DOHH2 (cell line): ENCODE results near the gene MEP1A.

Experiments used
- H3F3A ChIP-seq: fragments of 200-600 bp; sonication (generic), shearing (Covaris generic); 2 replicates; pipeline ENCODE4 v1.6.0; 2016; ENCODE audit warnings: antibody characterized with exemption, mild to moderate bottlenecking; ENCODE audit not compliant: control insufficient read depth, insufficient read depth
- H3K27ac ChIP-seq: fragments of 200-600 bp; sonication (generic); 2 replicates; pipeline ENCODE4 v1.5.1; 2014; ENCODE audit warnings: low read depth, mild to moderate bottlenecking, low read length, moderate library complexity
- H3K27me3 ChIP-seq: fragments of 200-600 bp; sonication (generic); 2 replicates; pipeline ENCODE4 v1.6.1; 2014; ENCODE audit warnings: mild to moderate bottlenecking, low read length, mixed read lengths; ENCODE audit not compliant: control insufficient read depth
- H3K36me3 ChIP-seq: fragments of 200-600 bp; sonication (generic); 2 replicates; pipeline ENCODE4 v1.6.1; 2014; ENCODE audit warnings: mild to moderate bottlenecking, low read length, moderate library complexity, mixed read lengths; ENCODE audit not compliant: control insufficient read depth
- H3K4me1 ChIP-seq: fragments of 200-600 bp; sonication (generic); 2 replicates; pipeline ENCODE4 v1.6.1; 2014; ENCODE audit warnings: mild to moderate bottlenecking, low read length, mixed read lengths; ENCODE audit not compliant: control insufficient read depth
- H3K4me2 ChIP-seq: fragments of 200-600 bp; sonication (generic); 2 replicates; pipeline ENCODE4 v1.6.0; 2014; ENCODE audit warnings: mild to moderate bottlenecking, low read length, moderate library complexity
- H3K4me3 ChIP-seq: fragments of 200-600 bp; sonication (generic); 2 replicates; pipeline ENCODE4 v1.5.1; 2014; ENCODE audit warnings: mild to moderate bottlenecking, low read length, mixed read lengths
- H3K79me2 ChIP-seq: fragments of 200-600 bp; sonication (generic); 2 replicates; pipeline ENCODE4 v1.6.1; 2014; ENCODE audit warnings: mild to moderate bottlenecking, low read length, mixed read lengths; ENCODE audit not compliant: control insufficient read depth
- H3K9me2 ChIP-seq: fragments of 200-600 bp; sonication (generic); replicated peaks from 2 replicates; pipeline ENCODE4 v1.6.1; 2014; ENCODE audit warnings: mild to moderate bottlenecking, low read length, mixed read lengths; ENCODE audit not compliant: control insufficient read depth
- H3K9me3 ChIP-seq: fragments of 200-600 bp; sonication (generic); 2 replicates; pipeline ENCODE4 v1.6.1; 2014; ENCODE audit warnings: antibody characterized with exemption, low read length, mixed read lengths; ENCODE audit not compliant: control insufficient read depth, insufficient read depth
- H4K20me1 ChIP-seq: fragments of 200-600 bp; sonication (generic); 2 replicates; pipeline ENCODE4 v1.6.0; 2014; ENCODE audit warnings: low read depth, mild to moderate bottlenecking, antibody characterized with exemption, low read length, moderate library complexity; ENCODE audit not compliant: control insufficient read depth, insufficient read depth
- CTCF ChIP-seq: fragments of 200-600 bp; sonication (generic); IDR thresholded peaks from one replicate; pipeline ENCODE4 v1.5.1; 2014; ENCODE audit warnings: antibody characterized with exemption, mild to moderate bottlenecking, low read depth, low read length; ENCODE audit not compliant: poor library complexity, severe bottlenecking
- EZH2phosphoT487 ChIP-seq: fragments of 200-600 bp; sonication (generic); IDR thresholded peaks from 2 replicates; pipeline ENCODE4 v1.6.1; 2017; ENCODE audit warnings: borderline replicate concordance, mild to moderate bottlenecking, antibody characterized with exemption, low read length, moderate library complexity, mixed read lengths

The MEP1A gene

GRCh38 chr6:46790355-46790874, 2.8 kb upstream of the MEP1A start:
- no peaks in the 10 kb centered on the region for H3K27me3 ChIP-seq
- no peaks in the 10 kb centered on the region for H3K4me1 ChIP-seq
- H3K4me2 ChIP-seq = no peak overlapping the region
- H3K79me2 ChIP-seq = no peaks in the 10 kb centered on the region
- H4K20me1 ChIP-seq = no peaks in the 10 kb centered on the region
- H3K4me3 ChIP-seq = no peak overlapping the region
- TF ChIP-seq CTCF = no peak
- TF ChIP-seq EZH2phosphoT487 = no peak
- H3K36me3 ChIP-seq = no peaks in the 10 kb centered on the region
- H3K27ac ChIP-seq = no peak overlapping the region
- H3F3A ChIP-seq = no peaks in the 10 kb centered on the region
- H3K9me3 ChIP-seq = no peaks in the 10 kb centered on the region
- H3K9me2 ChIP-seq = no peaks in the 10 kb centered on the region

DNA sequence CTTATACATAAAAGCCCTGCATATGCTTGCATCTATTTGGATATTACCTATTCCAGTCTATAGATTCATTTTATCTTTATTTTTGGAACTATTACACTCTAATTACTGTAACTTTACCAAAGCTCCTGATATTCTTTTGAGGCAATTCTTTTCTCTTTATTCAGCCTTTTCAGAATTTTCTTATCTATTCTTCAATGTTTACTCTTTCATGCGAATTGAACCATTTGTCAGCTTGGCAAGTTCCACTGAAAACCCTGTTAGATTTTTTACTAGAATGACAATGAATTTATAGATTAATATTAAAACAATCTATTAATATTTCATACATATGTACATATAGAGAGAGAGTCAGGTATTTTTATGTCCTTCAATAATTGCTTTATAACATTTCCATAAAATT, 554 bp upstream of the MEP1A start:
- Histone ChIP-seq H4K20me1 (no peaks in the 10 kb centered on the region), H3K4me1 (no peaks in the 10 kb centered on the region), H3K27ac (no peak overlapping the region), H3K4me2 (no peak overlapping the region), H3F3A (no peaks in the 10 kb centered on the region), H3K9me2 (no peaks in the 10 kb centered on the region), H3K27me3 (no peaks in the 10 kb centered on the region), H3K9me3 (no peaks in the 10 kb centered on the region), H3K4me3 (no peak overlapping the region), H3K79me2 (no peaks in the 10 kb centered on the region), H3K36me3 (no peaks in the 10 kb centered on the region)
- TF ChIP-seq EZH2phosphoT487 (no peak), CTCF (no peak)

DNA sequence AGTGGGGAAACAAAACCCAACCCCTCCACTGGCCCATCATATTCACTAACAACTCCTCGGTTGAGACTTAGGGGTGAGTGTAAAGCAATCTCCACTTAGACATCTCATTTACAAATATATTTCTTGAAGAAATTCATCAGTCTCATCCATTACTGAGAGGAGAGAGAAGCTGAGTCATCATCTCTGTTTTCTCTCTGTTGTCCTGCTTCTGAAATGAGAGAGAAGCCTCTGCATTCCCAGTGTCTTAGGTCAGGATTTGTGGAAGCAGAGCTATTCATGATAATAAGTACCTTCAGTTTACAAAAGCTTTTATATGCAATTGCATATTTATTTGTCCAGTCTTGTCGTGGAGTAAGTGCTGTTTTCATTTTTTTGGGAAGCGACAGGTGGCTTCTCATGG, 879 bp downstream of the MEP1A start:
- Histone ChIP-seq H3K27ac (no peak overlapping the region), H3K27me3 (no peaks in the 10 kb centered on the region), H4K20me1 (no peaks in the 10 kb centered on the region), H3K4me1 (no peaks in the 10 kb centered on the region), H3K36me3 (no peaks in the 10 kb centered on the region), H3K79me2 (no peaks in the 10 kb centered on the region), H3F3A (no peaks in the 10 kb centered on the region), H3K9me2 (no peaks in the 10 kb centered on the region), H3K9me3 (no peaks in the 10 kb centered on the region), H3K4me3 (no peak overlapping the region), H3K4me2 (no peak overlapping the region)
- no peak for TF ChIP-seq EZH2phosphoT487
- no peak for TF ChIP-seq CTCF

DNA sequence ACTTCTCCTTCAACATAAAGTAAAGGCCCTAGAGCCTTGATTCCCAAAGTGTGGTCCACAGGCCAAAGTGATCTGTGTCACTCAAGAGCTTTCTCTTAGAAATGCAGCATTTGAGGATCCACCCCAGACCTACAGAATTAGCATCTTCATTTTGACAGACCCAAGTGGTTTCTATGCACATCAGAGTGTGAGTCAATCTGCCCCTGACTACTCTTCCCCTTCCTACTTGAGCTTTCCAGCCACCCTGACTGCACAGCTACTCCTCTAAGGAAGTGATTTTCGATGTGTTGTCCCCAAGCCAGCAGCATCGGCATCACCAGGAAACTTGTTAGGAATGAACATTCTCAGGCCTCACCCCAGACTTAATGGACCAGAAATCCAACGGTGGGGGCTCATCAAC, 2.6 kb downstream of the MEP1A start:
- no peaks in the 10 kb centered on the region for H3K79me2 ChIP-seq
- no peaks in the 10 kb centered on the region for H3K9me2 ChIP-seq
- no peak overlapping the region for H3K4me3 ChIP-seq
- no peaks in the 10 kb centered on the region for H3K4me1 ChIP-seq
- no peaks in the 10 kb centered on the region for H3K27me3 ChIP-seq
- TF ChIP-seq CTCF (no peak), EZH2phosphoT487 (no peak)
- H3K36me3 ChIP-seq = no peaks in the 10 kb centered on the region
- H4K20me1 ChIP-seq = no peaks in the 10 kb centered on the region
- no peaks in the 10 kb centered on the region for H3F3A ChIP-seq
- H3K9me3 ChIP-seq = no peaks in the 10 kb centered on the region
- no peak overlapping the region for H3K4me2 ChIP-seq
- no peak overlapping the region for H3K27ac ChIP-seq
